NCI-H2081 treated with DMSO at 0.1 percent for 48 hours (cell line): ENCODE results near the gene DBNL.

Experiments used
- DNase-seq: peaks from one replicate; lab custom pipeline; 2025; lab: John Stamatoyannopoulos, UW

DBNL gene

DNA sequence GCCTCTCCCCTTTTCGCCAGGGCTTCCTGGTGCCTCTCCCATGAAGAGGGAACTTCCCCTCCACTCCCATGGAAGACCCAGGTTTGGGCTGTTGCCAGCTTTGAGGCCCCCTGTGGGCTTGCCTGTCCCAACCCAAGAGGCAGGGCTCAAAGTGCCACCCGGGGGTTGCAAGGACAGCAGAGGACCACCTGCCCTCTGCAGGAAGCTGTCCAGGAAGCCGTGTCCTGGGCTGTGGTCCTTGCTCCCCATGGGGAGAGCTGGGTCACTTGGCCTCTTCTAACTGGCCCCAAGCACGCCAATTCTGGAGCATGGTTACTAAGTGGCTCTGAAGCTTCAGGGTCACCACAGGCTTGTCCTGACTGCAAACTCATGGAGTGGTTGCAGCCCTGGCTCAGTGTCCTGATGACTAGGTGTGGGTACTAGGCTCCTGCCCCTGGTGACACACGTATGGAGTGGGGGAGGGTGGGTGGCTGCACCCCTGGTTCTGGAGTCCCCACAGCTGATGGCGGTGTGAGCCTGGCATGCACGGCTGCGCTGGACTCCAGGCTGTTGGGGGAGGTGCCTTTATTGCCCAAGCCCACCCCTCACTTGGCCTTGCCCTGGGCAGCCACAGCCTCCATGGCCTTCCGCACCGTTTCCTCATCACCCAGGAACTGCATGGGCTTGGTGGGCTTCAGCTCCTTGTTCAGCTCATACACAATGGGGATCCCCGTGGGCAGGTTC, 17.8 kb downstream of the DBNL start:
- no peak for DNase-seq

- no peak for DNase-seq
These were observed 18.4 kb downstream of the DBNL start for GRCh38 chr7:44062903-44063295.

- DNase-seq: no peak
These were observed 19.0 kb downstream of the DBNL start for GRCh38 chr7:44063547-44063893.

DNA sequence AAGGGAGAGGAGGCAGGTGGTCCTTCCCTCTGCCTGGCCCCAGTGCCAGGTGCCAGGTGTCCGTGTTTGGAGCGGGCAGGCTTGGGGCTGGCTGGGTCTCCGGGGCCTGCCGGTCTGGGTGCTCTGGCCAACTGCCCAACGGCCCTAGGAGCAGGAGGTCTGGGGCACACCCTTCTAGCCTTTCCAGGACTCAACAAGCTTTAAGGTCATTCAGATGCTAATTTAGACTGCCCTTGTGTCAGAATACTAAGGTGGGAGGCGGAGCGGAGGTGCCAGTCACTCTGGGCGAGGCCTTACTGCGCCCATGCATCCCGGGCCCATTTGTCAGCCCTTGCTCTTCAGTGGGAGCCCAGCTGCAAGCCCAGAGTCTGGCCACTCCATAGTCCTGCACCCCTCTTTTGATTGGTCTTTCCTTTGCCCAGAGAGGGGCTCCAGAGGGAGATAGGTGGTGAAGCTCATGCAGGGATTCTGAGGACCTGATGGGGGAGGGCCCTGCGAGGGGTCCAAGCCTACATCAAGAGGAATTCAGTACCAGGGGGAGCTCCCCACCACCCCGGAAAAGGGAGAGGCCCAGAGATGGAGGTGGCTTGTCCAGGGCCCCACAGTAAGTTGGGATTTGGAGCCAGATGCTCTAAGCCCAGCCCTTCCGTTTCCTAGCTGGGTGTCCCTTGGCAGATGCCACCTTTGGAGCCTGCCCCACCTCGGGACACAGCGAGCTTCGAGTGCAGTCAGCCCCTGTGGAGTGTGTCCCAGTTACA, 19.6 kb downstream of the DBNL start:
- no peak for DNase-seq

DNA sequence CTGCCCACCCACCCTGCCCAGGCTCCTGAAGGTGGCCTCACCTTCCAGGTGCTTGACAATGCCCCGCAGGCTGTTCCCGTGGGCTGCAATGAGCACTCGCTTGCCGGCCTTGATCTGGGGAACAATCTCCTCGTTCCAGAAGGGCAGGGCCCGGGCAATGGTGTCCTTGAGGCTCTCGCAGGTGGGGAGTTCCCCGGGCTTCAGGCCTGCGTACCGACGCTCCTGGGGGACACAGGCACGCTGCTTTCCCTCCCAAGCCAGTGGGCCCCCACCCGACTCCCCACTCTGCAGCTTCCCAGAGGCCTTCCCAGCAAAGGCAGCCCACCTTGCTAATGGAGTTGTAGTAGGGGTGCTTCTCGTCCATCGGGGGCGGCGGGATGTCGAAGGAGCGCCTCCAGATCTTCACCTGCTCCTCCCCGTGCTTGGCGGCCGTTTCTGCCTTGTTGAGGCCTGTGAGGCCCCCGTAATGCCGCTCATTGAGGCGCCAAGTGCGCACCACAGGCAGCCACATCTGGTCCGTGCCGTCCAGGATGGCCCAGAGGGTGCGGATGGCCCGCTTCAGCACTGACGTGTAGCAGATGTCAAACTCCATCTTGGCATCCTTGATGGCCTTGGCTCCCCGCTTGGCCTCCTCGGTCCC, 20.4 kb downstream of the DBNL start:
- no peak for DNase-seq

- no peak for DNase-seq
These were observed 21.1 kb downstream of the DBNL start, which contains the start of gene PGAM2 for GRCh38 chr7:44065431-44066110. Gene PGAM2, minus strand, starts transcription at chr7:44065567. Its CDS starts 38 bp downstream, at chr7:44065529.

DNA sequence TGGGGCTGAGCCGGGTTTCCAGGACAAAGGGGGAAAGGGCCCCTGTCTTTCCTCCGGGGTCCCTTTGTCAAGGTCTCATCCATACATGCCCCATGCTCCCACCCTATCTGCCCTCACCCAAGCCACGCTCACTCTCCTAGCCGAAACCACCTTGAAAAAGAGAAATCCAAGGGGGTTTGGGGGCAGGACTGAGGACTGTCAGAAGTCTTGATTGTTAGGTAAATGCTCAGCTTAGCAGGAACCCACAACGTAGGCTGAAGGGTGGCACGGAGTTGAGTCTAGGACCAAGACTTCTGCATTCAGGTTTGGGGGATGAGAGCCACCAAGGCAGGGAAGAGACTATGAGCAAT, 21.6 kb downstream of the DBNL start:
- no peak for DNase-seq

DNA sequence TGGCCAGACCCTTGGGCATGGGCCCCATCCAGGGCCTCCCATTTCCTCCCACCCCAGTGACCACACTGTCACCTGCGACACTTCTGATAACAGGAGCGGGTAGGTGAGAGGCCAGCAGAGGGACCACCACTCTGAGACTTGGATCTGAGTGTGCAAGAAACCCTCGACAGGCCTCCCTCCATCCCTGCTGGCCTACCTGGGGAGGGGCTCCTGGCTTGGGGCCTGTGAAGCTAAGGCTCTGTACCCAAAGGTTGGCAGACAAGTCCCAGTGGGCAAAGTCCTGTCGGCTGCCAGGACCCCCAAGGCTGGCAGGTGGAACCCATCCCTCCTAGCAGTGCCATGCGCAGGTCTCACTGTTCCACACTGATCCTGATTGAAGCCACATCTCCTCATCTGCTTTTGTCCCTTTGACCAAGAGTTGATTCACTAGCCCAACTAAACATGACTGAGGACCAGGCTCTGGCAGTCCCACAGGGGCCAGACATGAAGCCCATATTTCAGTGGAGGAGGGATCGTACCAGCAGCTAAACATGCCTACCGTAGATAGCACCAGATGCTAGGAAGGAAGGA, 22.1 kb downstream of the DBNL start:
- no peak for DNase-seq

DNA sequence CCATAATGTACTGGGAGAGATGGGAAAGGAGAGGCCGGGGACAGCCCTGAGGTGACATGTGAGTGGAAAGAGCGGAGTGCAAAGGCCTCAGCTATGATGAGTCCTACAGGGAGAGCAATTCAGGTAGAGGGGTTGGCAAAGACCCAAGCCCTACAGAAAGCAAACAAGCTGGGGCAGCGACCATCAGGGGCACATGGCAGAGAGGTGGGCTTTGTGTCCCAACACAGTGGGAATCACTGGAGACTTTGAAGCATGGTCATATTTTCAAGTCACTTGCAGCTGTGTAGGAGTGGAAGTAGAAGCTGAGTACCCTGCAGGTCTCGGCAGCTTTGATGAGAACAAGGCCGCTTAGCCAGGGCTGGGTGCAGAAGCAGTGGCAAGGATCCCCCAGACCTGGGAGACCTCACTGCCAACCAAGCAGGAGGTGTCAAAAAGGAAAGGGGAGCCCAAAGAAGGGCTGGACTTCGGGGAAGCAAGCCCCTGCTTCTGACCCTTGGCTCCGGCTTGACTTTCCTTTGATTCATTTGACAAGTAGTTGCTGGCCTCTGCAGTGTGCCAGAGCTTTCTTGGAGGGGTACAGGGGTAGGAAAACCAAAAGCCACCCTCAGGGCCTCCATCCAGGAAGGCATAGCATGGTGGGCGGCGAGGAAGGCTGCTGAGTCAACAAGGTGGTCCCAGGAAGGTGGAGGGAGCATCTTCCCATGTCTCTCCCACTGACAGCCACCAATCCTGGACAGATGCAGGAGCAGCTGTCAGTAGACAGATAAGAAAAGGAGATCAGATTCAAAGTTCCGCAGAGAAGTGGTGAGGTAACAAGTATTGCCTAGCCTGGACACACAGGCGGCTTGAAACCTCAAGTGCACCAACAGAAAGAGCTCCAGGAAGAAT, 22.8 kb downstream of the DBNL start:
- no peak for DNase-seq

- no peak for DNase-seq
These were observed 23.6 kb downstream of the DBNL start for GRCh38 chr7:44068054-44068453.

- no peak for DNase-seq
These were observed 27.3 kb downstream of the DBNL start for GRCh38 chr7:44071726-44072363.

DNA sequence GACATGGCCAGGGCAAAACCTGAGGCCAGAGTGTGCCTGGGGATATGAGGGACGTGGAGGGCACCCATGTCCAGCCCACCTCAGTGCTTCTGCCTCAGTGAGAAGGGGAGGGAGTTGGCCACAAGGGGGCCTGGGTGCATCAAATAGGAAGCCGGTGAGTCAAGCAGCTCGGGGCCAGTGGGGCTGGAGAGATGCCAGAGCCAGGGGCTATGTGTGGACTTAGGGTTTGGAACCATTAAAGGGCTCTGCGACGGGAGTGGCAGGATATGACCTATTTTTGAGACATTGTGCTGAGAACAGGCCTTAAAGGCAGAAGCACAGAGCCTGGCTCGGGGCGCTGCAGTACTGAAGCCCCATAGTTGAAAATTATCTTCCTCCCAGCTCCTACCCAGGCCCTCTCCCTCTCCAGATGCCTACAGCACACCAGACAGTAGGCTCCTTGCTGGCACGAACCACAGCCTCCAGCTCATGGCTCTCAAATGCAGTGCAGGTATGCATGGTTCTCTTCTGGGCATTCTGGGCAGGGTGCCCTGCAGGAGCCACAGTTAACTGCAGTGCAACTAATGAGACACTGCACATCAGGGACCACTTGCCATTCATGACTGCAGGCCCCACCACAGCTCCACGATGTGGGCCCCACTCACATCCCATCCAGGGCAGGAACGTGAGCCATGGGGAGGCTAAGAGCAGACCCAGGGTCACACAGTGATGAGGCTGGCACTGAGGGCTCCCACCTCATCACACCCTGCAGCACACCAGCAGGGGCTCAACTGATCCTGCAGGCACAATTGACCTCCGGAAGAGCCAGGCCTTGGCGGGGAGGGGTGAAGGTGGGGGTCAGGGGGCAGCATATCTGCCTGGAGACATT, 28.1 kb downstream of the DBNL start:
- DNase-seq: peak; percentile 32

DNA sequence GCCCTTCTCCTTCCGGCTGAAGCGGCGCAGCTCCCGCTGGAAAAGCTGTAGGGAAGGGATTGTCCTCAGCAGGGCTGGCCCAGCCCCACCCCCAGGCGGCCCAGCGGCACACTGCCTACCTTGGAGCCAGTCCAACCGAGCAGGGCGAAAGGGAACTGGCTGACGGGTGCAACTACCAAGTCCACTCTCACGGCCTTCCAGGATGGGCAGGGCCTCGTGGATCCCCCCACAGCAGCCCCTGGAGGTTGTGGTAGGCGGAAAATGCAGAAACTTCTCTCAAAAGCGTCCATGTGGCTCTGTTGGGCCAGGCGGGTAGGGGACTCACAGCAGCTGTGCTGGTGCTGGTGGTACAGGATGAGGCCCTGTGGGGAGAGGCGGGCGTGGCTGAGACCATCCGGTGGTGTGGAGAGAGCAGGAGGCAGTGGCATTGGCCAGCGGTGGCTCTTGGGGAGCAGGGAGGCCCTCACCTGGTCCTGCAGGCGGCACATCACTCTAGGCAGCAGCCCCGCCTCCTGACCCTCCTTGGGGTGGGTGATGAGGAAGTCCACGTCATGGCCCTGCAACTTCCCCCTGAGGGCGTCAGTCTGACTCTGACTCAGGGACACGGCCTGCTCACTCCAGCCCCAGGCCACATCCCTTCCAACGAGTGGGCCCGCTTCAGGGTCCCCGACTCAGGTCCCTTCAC, 29.3 kb downstream of the DBNL start:
- DNase-seq: no peak

- DNase-seq: no peak
These were observed 29.8 kb downstream of the DBNL start for GRCh38 chr7:44074349-44074695.

- no peak for DNase-seq
These were observed 31.0 kb downstream of the DBNL start for GRCh38 chr7:44075296-44076075.

DNA sequence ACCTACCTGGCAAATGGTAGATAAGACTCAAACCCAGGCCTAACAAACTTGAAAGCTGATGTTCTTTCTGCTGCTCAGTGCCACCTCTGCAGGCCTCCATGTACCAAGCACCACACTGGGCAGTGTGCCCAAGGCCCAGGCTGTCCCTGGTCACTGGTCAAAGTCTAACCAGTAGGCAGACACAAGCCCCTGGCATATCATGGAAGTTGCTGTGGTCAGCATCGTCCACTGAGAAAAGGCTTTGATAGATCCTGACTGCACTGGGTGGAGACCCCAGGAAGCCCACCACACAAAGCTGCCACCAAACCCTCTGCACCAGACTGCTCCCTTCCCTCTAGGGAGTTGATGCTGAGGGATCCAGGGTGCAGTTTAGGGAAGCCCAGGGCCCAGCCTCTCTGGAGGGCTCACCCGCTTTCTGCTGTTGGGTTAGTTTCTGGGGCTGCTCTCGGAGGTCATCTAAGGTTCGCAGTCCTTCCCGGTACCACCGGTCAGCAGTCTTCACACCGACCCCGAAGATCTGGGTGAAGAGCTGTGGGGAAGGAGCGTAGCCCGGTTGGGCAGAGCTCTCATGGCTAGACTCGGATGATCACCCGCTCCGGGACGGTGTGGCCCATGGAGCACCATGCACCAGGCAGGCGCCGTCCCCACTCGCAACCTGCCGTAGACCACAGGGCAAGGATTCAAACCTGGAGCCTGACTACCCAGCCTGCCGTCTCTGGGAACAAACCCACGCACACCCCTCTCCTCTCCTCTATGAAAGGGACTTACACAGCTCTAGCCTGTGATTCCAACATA, 31.8 kb downstream of the DBNL start:
- DNase-seq: no peak

- no peak for DNase-seq
These were observed 32.6 kb downstream of the DBNL start for GRCh38 chr7:44077061-44077460.

- no peak for DNase-seq
These were observed 33.2 kb downstream of the DBNL start for GRCh38 chr7:44077681-44078091.
